Memory B cell (primary cell): ENCODE measurements around the gene PCSK1.

Source experiments
- ATAC-seq: fragments of 150-1000 bp; cut with Tn5 transposase; 2 replicates; pipeline ENCODE4 v1.10.0; 2021; ENCODE audit warnings: low read depth, mild to moderate bottlenecking, moderate library complexity
- DNase-seq, 2 donors: peaks; one replicate each; pipeline ENCODE4 v3.0.0; 2022; ENCODE audit warnings: low spot score in 2 of 2
- H3K27ac Mint-ChIP-seq: one replicate; pipeline ENCODE4 v1.8.0; 2022; ENCODE audit warnings: mild to moderate bottlenecking, moderate library complexity, mixed read lengths
- H3K27me3 Mint-ChIP-seq: one replicate; pipeline ENCODE4 v1.8.0; 2022; ENCODE audit warnings: mixed read lengths
- H3K36me3 Mint-ChIP-seq: one replicate; pipeline ENCODE4 v1.8.0; 2022; ENCODE audit warnings: mild to moderate bottlenecking, mixed read lengths
- H3K4me1 Mint-ChIP-seq: one replicate; pipeline ENCODE4 v1.8.0; 2022; ENCODE audit warnings: mixed read lengths
- H3K4me3 Mint-ChIP-seq: one replicate; pipeline ENCODE4 v1.8.0; 2022; ENCODE audit warnings: mild to moderate bottlenecking, moderate library complexity, mixed read lengths
- H3K9me3 Mint-ChIP-seq: one replicate; pipeline ENCODE4 v1.8.0; 2022; ENCODE audit warnings: mixed read lengths

The PCSK1 gene

DNA sequence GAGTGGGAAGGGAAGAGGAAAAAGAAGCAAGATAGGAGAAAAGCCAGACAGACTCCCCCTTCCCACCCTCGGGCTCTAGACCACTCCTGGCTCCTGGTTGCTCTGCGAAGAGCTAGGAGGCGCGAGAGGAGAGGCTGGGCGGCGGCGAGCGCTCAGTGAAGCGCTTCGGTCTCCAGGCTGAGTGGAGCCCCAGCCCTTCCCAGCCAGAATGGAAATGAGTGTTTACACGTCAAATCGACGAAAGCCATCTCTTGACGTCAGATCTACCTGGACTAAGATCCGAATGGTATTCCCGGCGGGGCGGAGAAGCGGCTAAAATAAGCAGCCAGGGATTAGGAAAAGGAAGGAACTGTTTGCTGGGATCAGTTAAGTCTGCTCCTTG, at the start of gene PCSK1:
PCSK1 (minus strand) TSS at position 183 of the 382 bp plus-strand sequence. CDS start 206 bp downstream, outside the sequence.
- Mint-ChIP-seq H3K9me3 (peaks cover 1% of the 10 kb centered on the region), H3K4me1 (peaks cover 15% of the 10 kb centered on the region), H3K27ac (no peak within 1 kb of the TSS), H3K4me3 (no peak within 1 kb of the TSS), H3K27me3 (peaks cover 27% of the 10 kb centered on the region), H3K36me3 (peaks cover 1% of the 10 kb centered on the region)
- ATAC-seq: no peak
- no peak for DNase-seq

GRCh38 chr5:96481867-96482266, 48.8 kb upstream of the PCSK1 start:
- DNase-seq (no peak), ATAC-seq (no peak)
- Mint-ChIP-seq H3K4me1 (no peaks in the 10 kb centered on the region), H3K27me3 (peaks cover 6% of the 10 kb centered on the region), H3K27ac (no peak overlapping the region), H3K36me3 (no peaks in the 10 kb centered on the region), H3K4me3 (no peak overlapping the region), H3K9me3 (no peaks in the 10 kb centered on the region)

DNA sequence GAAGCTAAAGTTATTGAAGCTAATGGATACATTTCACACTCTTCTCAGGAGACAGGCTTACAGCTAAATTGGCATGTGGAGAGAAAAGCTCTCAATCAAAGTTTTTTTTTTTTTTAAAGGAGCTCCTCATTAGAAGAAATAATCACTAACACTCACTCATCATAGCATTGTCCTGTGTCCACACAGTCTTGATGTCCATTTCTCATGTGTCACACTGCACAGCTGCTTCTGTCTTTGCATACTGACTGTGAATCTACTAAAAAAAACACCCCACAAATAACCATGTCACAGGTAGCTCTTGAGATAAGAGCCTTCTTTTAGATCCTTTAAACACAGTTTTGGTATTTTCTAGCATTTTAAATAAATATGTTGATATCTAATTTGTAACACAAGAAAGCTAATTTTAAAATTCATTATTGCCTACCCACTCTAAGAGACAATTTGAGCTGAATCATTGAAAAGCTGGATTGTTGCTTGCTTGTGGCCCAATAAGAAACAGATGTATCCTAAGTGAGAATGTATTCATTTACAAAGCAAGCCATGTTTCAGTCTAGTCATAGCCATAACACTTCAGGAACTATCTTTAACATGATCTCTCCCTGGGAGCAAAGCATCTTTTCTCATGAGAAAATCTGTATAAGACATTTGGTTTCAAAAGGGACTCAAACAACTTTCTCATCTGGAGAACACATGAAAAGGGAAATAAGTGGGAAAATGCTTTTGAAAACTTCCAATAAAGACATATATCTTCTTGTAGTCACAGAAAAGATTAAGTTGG, 48.1 kb upstream of the PCSK1 start:
- DNase-seq (no peak), ATAC-seq (no peak)
- H3K4me1 Mint-ChIP-seq: no peaks in the 10 kb centered on the region
- peaks cover 3% of the 10 kb centered on the region for H3K27me3 Mint-ChIP-seq
- no peak overlapping the region for H3K4me3 Mint-ChIP-seq
- H3K36me3 Mint-ChIP-seq: no peaks in the 10 kb centered on the region
- H3K27ac Mint-ChIP-seq: no peak overlapping the region
- no peaks in the 10 kb centered on the region for H3K9me3 Mint-ChIP-seq

GRCh38 chr5:96478983-96479382, 45.9 kb upstream of the PCSK1 start:
- H3K27ac Mint-ChIP-seq: no peak overlapping the region
- no peak for ATAC-seq
- no peaks in the 10 kb centered on the region for H3K9me3 Mint-ChIP-seq
- H3K4me1 Mint-ChIP-seq: no peaks in the 10 kb centered on the region
- no peak for DNase-seq
- no peaks in the 10 kb centered on the region for H3K27me3 Mint-ChIP-seq
- H3K4me3 Mint-ChIP-seq: no peak overlapping the region
- no peaks in the 10 kb centered on the region for H3K36me3 Mint-ChIP-seq

GRCh38 chr5:96476654-96477053, 43.6 kb upstream of the PCSK1 start:
- Mint-ChIP-seq H3K27ac (no peak overlapping the region), H3K36me3 (no peaks in the 10 kb centered on the region), H3K4me1 (no peaks in the 10 kb centered on the region), H3K4me3 (no peak overlapping the region), H3K27me3 (peaks cover 4% of the 10 kb centered on the region), H3K9me3 (no peaks in the 10 kb centered on the region)
- no peak for ATAC-seq
- no peak for DNase-seq

DNA sequence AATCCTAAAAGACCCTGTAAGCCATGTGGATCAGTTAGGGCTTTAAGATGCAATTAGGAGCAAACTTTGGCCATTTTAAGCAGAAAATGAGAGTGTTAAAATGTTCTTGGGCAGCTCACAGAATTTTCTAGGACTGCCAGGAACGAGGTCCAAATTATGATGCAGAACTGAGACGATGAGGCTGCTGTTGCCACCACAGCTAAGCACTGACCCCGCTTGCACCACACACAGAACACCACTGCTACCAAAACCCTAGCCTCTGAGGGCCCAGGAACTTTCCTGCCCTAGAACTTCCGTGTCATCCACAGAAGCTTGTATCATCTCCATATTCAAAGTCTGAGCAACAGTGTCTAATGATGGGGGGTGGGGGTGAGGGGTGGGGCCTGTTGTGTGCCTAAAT, 41.0 kb upstream of the PCSK1 start:
- Mint-ChIP-seq H3K27me3 (peaks cover 5% of the 10 kb centered on the region), H3K27ac (no peak overlapping the region), H3K4me1 (no peaks in the 10 kb centered on the region), H3K36me3 (no peaks in the 10 kb centered on the region), H3K9me3 (no peaks in the 10 kb centered on the region), H3K4me3 (no peak overlapping the region)
- DNase-seq: no peak
- ATAC-seq: no peak

DNA sequence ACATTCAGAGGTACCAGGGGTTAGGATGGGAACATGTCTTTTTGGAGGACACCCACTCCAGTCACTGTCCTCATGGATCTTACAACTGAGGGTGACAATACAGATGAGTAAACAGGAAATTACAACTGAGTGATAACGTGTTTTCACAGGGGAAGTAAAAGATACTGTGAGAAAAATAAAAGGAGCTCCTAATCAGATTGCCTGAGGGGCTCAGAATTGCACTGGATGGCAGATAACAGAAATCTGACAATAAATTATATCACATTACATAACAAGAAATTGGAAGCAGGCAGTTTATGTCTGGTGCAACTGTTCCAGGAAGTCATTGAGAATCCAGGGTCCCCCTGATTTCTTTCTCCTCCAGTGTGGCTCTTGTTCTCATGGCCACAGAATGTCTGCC, 40.1 kb upstream of the PCSK1 start:
- no peak for ATAC-seq
- no peak for DNase-seq
- Mint-ChIP-seq H3K4me3 (no peak overlapping the region), H3K4me1 (no peaks in the 10 kb centered on the region), H3K9me3 (no peaks in the 10 kb centered on the region), H3K27me3 (peaks cover 5% of the 10 kb centered on the region), H3K36me3 (no peaks in the 10 kb centered on the region), H3K27ac (no peak overlapping the region)

GRCh38 chr5:96470785-96471184, 37.7 kb upstream of the PCSK1 start:
- no peak for ATAC-seq
- Mint-ChIP-seq H3K36me3 (no peaks in the 10 kb centered on the region), H3K4me3 (no peak overlapping the region), H3K27ac (no peak overlapping the region), H3K4me1 (no peaks in the 10 kb centered on the region), H3K27me3 (peaks cover 5% of the 10 kb centered on the region), H3K9me3 (no peaks in the 10 kb centered on the region)
- DNase-seq: no peak

DNA sequence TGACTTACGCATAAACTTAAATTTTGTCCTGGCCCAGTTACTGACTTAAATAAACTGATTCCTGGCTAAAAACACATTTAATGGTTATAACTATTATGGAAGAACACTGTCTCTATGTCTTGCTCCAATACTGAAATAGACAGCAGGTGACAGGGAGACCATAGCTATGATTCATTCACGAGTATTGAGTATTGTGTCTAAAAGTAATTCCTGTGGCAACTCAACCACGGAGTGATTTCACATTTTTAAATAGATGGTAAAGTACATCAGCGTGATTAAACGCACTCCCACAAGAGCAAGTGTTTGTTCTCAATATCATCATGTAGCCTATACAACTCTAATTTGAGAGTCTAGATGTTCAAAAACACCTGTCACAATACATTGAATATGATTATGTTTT, 35.9 kb upstream of the PCSK1 start:
- Mint-ChIP-seq H3K4me3 (no peak overlapping the region), H3K4me1 (no peaks in the 10 kb centered on the region), H3K36me3 (no peaks in the 10 kb centered on the region), H3K9me3 (no peaks in the 10 kb centered on the region), H3K27ac (no peak overlapping the region), H3K27me3 (peaks cover 5% of the 10 kb centered on the region)
- DNase-seq: no peak
- no peak for ATAC-seq

DNA sequence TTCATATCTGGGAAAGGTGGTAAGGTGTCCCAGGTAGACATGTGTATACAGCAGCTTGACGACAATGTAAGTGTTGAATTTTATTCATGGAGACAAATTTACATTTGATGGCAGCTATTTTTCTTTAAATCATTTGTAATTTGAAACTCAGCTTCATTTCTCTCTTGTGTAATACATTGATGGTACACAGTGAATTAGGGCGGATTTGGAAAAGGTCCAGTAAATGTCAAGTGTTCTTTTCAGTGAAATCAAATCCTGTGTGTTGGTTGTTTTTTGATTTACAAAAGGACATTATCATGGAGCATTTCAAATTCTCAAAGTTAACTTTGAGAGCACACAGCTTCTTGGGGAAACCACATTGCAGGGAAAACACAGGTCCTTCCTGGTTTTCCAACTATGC, 30.0 kb upstream of the PCSK1 start:
- H3K9me3 Mint-ChIP-seq: no peaks in the 10 kb centered on the region
- no peaks in the 10 kb centered on the region for H3K36me3 Mint-ChIP-seq
- H3K27me3 Mint-ChIP-seq: peaks cover 8% of the 10 kb centered on the region
- no peak overlapping the region for H3K4me3 Mint-ChIP-seq
- DNase-seq (no peak), ATAC-seq (no peak)
- H3K27ac Mint-ChIP-seq: no peak overlapping the region
- H3K4me1 Mint-ChIP-seq: peaks cover 2% of the 10 kb centered on the region

DNA sequence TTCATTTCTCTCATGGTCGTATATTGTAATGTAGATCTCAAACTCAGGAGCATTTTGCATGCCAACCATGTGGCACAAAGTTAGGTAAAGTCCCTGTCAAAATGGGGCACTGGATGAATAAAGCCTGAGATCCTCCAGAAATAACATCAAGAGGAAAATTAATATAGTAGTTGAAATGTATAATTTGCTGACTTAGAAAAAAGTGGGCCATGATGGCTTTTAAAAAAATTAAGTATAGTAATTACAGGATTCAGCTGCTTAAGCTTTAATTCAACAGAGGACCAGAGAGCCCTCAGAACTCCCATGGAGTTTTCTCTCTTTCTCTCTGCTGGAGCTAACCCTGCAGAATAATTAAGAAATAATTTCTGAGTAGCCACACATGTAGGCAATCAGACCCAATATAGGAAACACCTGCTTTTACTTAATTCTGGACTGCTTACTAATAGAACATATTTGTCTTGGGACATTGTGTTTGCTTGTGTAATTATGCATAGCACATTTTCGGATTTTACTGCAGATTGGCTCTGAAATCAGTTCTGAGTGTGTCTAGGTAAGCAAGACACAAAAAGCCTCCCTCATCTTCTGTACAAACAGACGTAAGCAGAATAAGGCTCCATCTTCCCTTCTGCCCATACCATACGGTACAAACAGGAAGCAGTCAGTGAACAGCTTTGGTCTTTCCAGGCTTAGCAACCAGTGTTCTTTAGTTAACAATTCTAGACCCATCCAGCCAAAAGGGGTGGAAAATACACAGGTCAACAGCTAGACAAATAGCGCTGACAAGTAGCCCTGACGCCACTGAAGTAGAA, 26.5 kb upstream of the PCSK1 start:
- H3K4me1 Mint-ChIP-seq: peaks cover 5% of the 10 kb centered on the region
- H3K36me3 Mint-ChIP-seq: no peaks in the 10 kb centered on the region
- DNase-seq (no peak), ATAC-seq (no peak)
- peaks cover 5% of the 10 kb centered on the region for H3K9me3 Mint-ChIP-seq
- H3K27me3 Mint-ChIP-seq: peaks cover 10% of the 10 kb centered on the region
- no peak overlapping the region for H3K27ac Mint-ChIP-seq
- H3K4me3 Mint-ChIP-seq: no peak overlapping the region

- no peaks in the 10 kb centered on the region for H3K36me3 Mint-ChIP-seq
- no peak for DNase-seq
- ATAC-seq: no peak
- H3K27me3 Mint-ChIP-seq: peaks cover 7% of the 10 kb centered on the region
- peaks cover 5% of the 10 kb centered on the region for H3K9me3 Mint-ChIP-seq
- H3K4me3 Mint-ChIP-seq: no peak overlapping the region
- H3K4me1 Mint-ChIP-seq: peaks cover 5% of the 10 kb centered on the region
- no peak overlapping the region for H3K27ac Mint-ChIP-seq
Measured at GRCh38 chr5:96458176-96458575, 25.1 kb upstream of the PCSK1 start.

DNA sequence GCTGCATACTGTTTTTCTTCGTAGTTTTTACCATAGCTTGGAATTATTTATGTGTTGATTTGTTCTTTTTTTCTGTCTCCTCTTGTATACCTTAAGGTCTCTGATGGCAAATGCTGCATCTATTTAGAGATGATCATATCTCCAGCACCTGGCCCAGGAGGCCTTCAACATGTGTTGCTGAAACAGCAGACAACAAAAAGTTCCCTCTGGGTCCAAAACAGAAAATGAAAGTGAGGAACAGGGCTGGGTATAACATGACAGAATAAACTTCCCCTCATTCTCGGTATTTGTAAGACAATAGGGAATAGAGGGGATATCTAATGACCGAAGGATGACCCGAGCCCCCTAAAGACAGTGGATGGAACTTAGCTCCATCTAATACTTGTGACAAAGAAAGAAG, 22.7 kb upstream of the PCSK1 start:
- no peak for DNase-seq
- no peaks in the 10 kb centered on the region for H3K36me3 Mint-ChIP-seq
- no peak overlapping the region for H3K4me3 Mint-ChIP-seq
- peaks cover 5% of the 10 kb centered on the region for H3K4me1 Mint-ChIP-seq
- H3K27me3 Mint-ChIP-seq: peaks cover 3% of the 10 kb centered on the region
- no peak for ATAC-seq
- H3K27ac Mint-ChIP-seq: no peak overlapping the region
- H3K9me3 Mint-ChIP-seq: peaks cover 5% of the 10 kb centered on the region

GRCh38 chr5:96453394-96453793, 20.3 kb upstream of the PCSK1 start:
- H3K4me1 Mint-ChIP-seq: peaks cover 4% of the 10 kb centered on the region
- H3K27ac Mint-ChIP-seq: no peak overlapping the region
- DNase-seq (no peak), ATAC-seq (no peak)
- H3K4me3 Mint-ChIP-seq: no peak overlapping the region
- H3K36me3 Mint-ChIP-seq: no peaks in the 10 kb centered on the region
- peaks cover 8% of the 10 kb centered on the region for H3K27me3 Mint-ChIP-seq
- peaks cover 5% of the 10 kb centered on the region for H3K9me3 Mint-ChIP-seq
